ENCODE measurements around the gene NBAS.

GRCh38 chr2:15548974-15549373 is 12.2 kb downstream of the NBAS start:
- TF ChIP-seq CTCF (IDR thresholded peaks at IDR 0.05; ENCODE audit: low read length) (no peak), EZH2 (IDR thresholded peaks at IDR 0.05; ENCODE audit: borderline replicate concordance, low read length) (no peak)

All from OCI-LY1 (cell line).